Astrocyte (in vitro differentiated cells and primary cell): Measurements from ENCODE around the gene BBS10. TPM values are rescaled to one million over a fixed set of nuclear protein-coding genes. Genes with fewer than 3 reads are reported as not detected.

Source experiments
- DNase-seq: peaks from one replicate; pipeline ENCODE4 v3.0.0-alpha.2; 2010; ENCODE audit warnings: low read depth
- FAIRE-seq: peaks from 2 replicates; lab custom pipeline; 2011; peaks lifted over from hg19 to GRCh38; lab: Jason Lieb, UNC
- H2AFZ ChIP-seq: 2 replicates; pipeline ENCODE4 v1.6.0; 2012; ENCODE audit warnings: low read depth, low read length, inconsistent platforms
- H3K27ac ChIP-seq: 2 replicates; pipeline ENCODE4 v1.5.1; 2011; ENCODE audit warnings: low read depth, low read length, inconsistent platforms
- H3K27me3 ChIP-seq: 2 replicates; pipeline ENCODE4 v1.6.0; 2011; ENCODE audit warnings: low read length, inconsistent platforms; ENCODE audit not compliant: insufficient read depth
- H3K36me3 ChIP-seq: 2 replicates; pipeline ENCODE4 v1.5.1; 2011; ENCODE audit warnings: low read length, inconsistent platforms; ENCODE audit not compliant: insufficient read depth
- H3K4me1 ChIP-seq: 2 replicates; pipeline ENCODE4 v1.5.1; 2011; ENCODE audit warnings: low read length, inconsistent platforms; ENCODE audit not compliant: insufficient read depth
- H3K4me2 ChIP-seq: 2 replicates; pipeline ENCODE4 v1.6.0; 2012; ENCODE audit warnings: low read length, inconsistent platforms
- H3K4me3 ChIP-seq: 2 replicates; pipeline ENCODE4 v1.5.1; 2011; ENCODE audit warnings: low read depth, mild to moderate bottlenecking, low read length, inconsistent platforms; ENCODE audit not compliant: insufficient read depth
- H3K79me2 ChIP-seq: 2 replicates; pipeline ENCODE4 v1.6.0; 2012; ENCODE audit warnings: mild to moderate bottlenecking, low read length, inconsistent platforms; ENCODE audit not compliant: insufficient read depth
- H3K9ac ChIP-seq: 2 replicates; pipeline ENCODE4 v1.6.0; 2012; ENCODE audit warnings: mild to moderate bottlenecking, low read length, inconsistent platforms
- H3K9me3 ChIP-seq: 2 replicates; pipeline ENCODE4 v1.5.1; 2012; ENCODE audit warnings: low read depth, mild to moderate bottlenecking, low read length, inconsistent platforms; ENCODE audit not compliant: insufficient read depth
- H4K20me1 ChIP-seq: 2 replicates; pipeline ENCODE4 v1.6.0; 2012; ENCODE audit warnings: low read length, inconsistent platforms; ENCODE audit not compliant: insufficient read depth
- H3K27ac Mint-ChIP-seq: one replicate; pipeline ENCODE4 v1.8.0; 2021; ENCODE audit warnings: mild to moderate bottlenecking, mixed read lengths; ENCODE audit not compliant: unreplicated experiment
- H3K27me3 Mint-ChIP-seq: one replicate; pipeline ENCODE4 v1.8.0; 2021; ENCODE audit warnings: low read depth, mixed read lengths; ENCODE audit not compliant: unreplicated experiment
- H3K36me3 Mint-ChIP-seq: one replicate; pipeline ENCODE4 v1.8.0; 2021; ENCODE audit warnings: low read depth, mixed read lengths; ENCODE audit not compliant: unreplicated experiment
- H3K4me1 Mint-ChIP-seq: one replicate; pipeline ENCODE4 v1.8.0; 2021; ENCODE audit warnings: low read depth, mixed read lengths; ENCODE audit not compliant: unreplicated experiment
- H3K4me3 Mint-ChIP-seq: one replicate; pipeline ENCODE4 v1.8.0; 2021; ENCODE audit warnings: mild to moderate bottlenecking, moderate library complexity, mixed read lengths; ENCODE audit not compliant: unreplicated experiment
- H3K9me3 Mint-ChIP-seq: one replicate; pipeline ENCODE4 v1.8.0; 2021; ENCODE audit warnings: mild to moderate bottlenecking, mixed read lengths; ENCODE audit not compliant: unreplicated experiment
- CTCF ChIP-seq: IDR thresholded peaks from 2 replicates; pipeline ENCODE4 v1.5.1; 2011; ENCODE audit warnings: low read depth, mild to moderate bottlenecking, inconsistent platforms, low read length, moderate library complexity; ENCODE audit not compliant: insufficient read depth
- EZH2 ChIP-seq: IDR thresholded peaks from 2 replicates; pipeline ENCODE4 v1.6.1; 2012; ENCODE audit warnings: mild to moderate bottlenecking, low read length, inconsistent platforms; ENCODE audit not compliant: insufficient read depth
- total RNA-seq: library from RNA; stranded (reverse); gene quantifications from 2 replicates; pipeline ENCODE4 v1.2.1, GENCODE V29; 2021

BBS10 gene
- total RNA-seq, 1 donor from 2014 or later, result 9.8 TPM

GRCh38 chr12:76387614-76388013, 39.4 kb upstream of the BBS10 start:
- no peak for TF ChIP-seq EZH2
- TF ChIP-seq CTCF, result no peak
- Histone ChIP-seq H3K79me2 (no peaks in the 10 kb centered on the region), H4K20me1 (no peaks in the 10 kb centered on the region), H3K27ac (no peak overlapping the region), H3K9me3 (no peaks in the 10 kb centered on the region), H3K27me3 (no peaks in the 10 kb centered on the region), H3K4me1 (no peaks in the 10 kb centered on the region), H3K4me3 (no peak overlapping the region), H3K9ac (no peak overlapping the region), H3K4me2 (no peak overlapping the region), H3K36me3 (peaks cover 24% of the 10 kb centered on the region), H2AFZ (no peak overlapping the region)
- DNase-seq (no peak), FAIRE-seq (no peak)
- Mint-ChIP-seq H3K27ac (no peak overlapping the region), H3K4me3 (no peak overlapping the region), H3K9me3 (no peaks in the 10 kb centered on the region), H3K36me3 (peaks cover 10% of the 10 kb centered on the region), H3K4me1 (no peaks in the 10 kb centered on the region), H3K27me3 (no peaks in the 10 kb centered on the region)

- Histone ChIP-seq H3K36me3 (peaks cover 23% of the 10 kb centered on the region), H3K79me2 (no peaks in the 10 kb centered on the region), H3K4me2 (no peak overlapping the region), H3K9ac (no peak overlapping the region), H2AFZ (no peak overlapping the region), H4K20me1 (no peaks in the 10 kb centered on the region), H3K4me3 (no peak overlapping the region), H3K27ac (no peak overlapping the region), H3K27me3 (no peaks in the 10 kb centered on the region), H3K9me3 (no peaks in the 10 kb centered on the region), H3K4me1 (no peaks in the 10 kb centered on the region)
- Mint-ChIP-seq H3K9me3 (no peaks in the 10 kb centered on the region), H3K4me1 (no peaks in the 10 kb centered on the region), H3K36me3 (peaks cover 11% of the 10 kb centered on the region), H3K27me3 (no peaks in the 10 kb centered on the region), H3K4me3 (no peak overlapping the region), H3K27ac (no peak overlapping the region)
- FAIRE-seq (peak; percentile 9), DNase-seq (no peak)
- no peak for TF ChIP-seq CTCF
- no peak for TF ChIP-seq EZH2
Observed at GRCh38 chr12:76384560-76384959, 36.3 kb upstream of the BBS10 start.

GRCh38 chr12:76383988-76384387, 35.8 kb upstream of the BBS10 start:
- H3K36me3 Mint-ChIP-seq, result peaks cover 8% of the 10 kb centered on the region
- H3K9me3 ChIP-seq, result no peaks in the 10 kb centered on the region
- H4K20me1 ChIP-seq, result no peaks in the 10 kb centered on the region
- H3K27me3 Mint-ChIP-seq, result no peaks in the 10 kb centered on the region
- H3K79me2 ChIP-seq, result no peaks in the 10 kb centered on the region
- no peaks in the 10 kb centered on the region for H3K4me1 ChIP-seq
- no peak overlapping the region for H2AFZ ChIP-seq
- FAIRE-seq (no peak), DNase-seq (no peak)
- H3K9ac ChIP-seq, result no peak overlapping the region
- H3K27ac Mint-ChIP-seq, result no peak overlapping the region
- H3K4me2 ChIP-seq, result no peak overlapping the region
- H3K9me3 Mint-ChIP-seq, result no peaks in the 10 kb centered on the region
- no peak for TF ChIP-seq CTCF
- TF ChIP-seq EZH2, result no peak
- no peaks in the 10 kb centered on the region for H3K27me3 ChIP-seq
- H3K36me3 ChIP-seq, result peaks cover 18% of the 10 kb centered on the region
- no peak overlapping the region for H3K4me3 Mint-ChIP-seq
- no peak overlapping the region for H3K27ac ChIP-seq
- H3K4me1 Mint-ChIP-seq, result no peaks in the 10 kb centered on the region
- no peak overlapping the region for H3K4me3 ChIP-seq
